Cardiac muscle cell (in vitro differentiated cells and primary cell): ENCODE results near the gene PLXDC1. TPM values are rescaled to one million over a fixed set of nuclear protein-coding genes. Genes with fewer than 3 reads are reported as not detected.

ENCODE experiments used
- DNase-seq, 2 donors: peaks; one replicate each; pipeline versions ENCODE4 v3.0.0 to v3.0.0-alpha.2; 2010 to 2017; ENCODE audit warnings: low read depth in 1 of 2, low spot score in 1 of 2
- H3K27ac ChIP-seq: fragments of 200-600 bp; sonication (generic); 2 replicates; pipeline ENCODE4 v1.5.1; 2016
- H3K27me3 ChIP-seq: fragments of 200-600 bp; sonication (generic); 2 replicates; pipeline ENCODE4 v1.6.0; 2016; ENCODE audit warnings: control low read depth
- H3K36me3 ChIP-seq: fragments of 200-600 bp; sonication (generic); 2 replicates; pipeline ENCODE4 v1.5.1; 2016; ENCODE audit warnings: control low read depth
- H3K4me1 ChIP-seq: fragments of 200-600 bp; sonication (generic); 2 replicates; pipeline ENCODE4 v1.8.1; 2017; ENCODE audit warnings: low read depth, mild to moderate bottlenecking, mixed run types
- H3K4me3 ChIP-seq: fragments of 200-600 bp; sonication (generic); 2 replicates; pipeline ENCODE4 v1.5.1; 2016; ENCODE audit warnings: mild to moderate bottlenecking
- H3K9me3 ChIP-seq: fragments of 200-600 bp; sonication (generic); 2 replicates; pipeline ENCODE4 v1.5.1; 2017; ENCODE audit warnings: low read depth, mild to moderate bottlenecking, control low read depth
- polyA plus RNA-seq: library from polyadenylated mRNA; unstranded; fragments of >200 nt; fragmentation: Nextera tagmentation; extraction: Ambion mirVana; gene quantifications from 2 replicates; pipeline ENCODE4 v1.2.1, GENCODE V29; 2016
- total RNA-seq: library from RNA; depleted of rRNA; stranded (reverse); fragments of >200 nt; gene quantifications from 2 replicates; pipeline ENCODE4 v1.2.3, GENCODE V29; 2016
- TF ChIP-seq, protein P1 (sequence below): IDR thresholded peaks from 2 replicates; pipeline ENCODE4 v1.5.1; 2012; ENCODE audit warnings: low read depth, mild to moderate bottlenecking, low read length

Gene PLXDC1
- total and polyA plus RNA-seq, 2 experiments from 2014 or later = 6.3 to 25.0 TPM

DNA sequence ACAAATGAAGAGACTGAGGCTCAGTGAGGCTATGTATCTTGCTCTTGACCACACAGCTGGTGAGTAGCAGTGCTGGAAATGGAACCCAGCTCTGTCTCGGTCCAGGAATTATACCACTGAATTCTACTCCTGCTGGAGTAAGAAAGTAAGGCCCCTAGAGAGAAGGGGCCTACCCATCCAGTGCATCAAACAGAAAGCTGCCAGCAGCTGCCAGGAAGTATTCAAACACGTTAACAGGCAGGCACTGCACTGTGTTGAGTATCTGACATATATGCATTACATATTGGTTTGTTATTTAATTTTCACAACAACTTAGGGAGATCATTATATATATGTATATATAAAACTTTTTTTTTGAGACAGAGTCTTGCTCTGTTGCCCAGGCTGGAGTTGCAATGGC lies 10.5 kb upstream of the PLXDC1 start:
- Histone ChIP-seq H3K9me3 (no peaks in the 10 kb centered on the region), H3K27me3 (peaks cover 25% of the 10 kb centered on the region), H3K36me3 (no peaks in the 10 kb centered on the region), H3K27ac (no peak overlapping the region), H3K4me3 (no peak overlapping the region), H3K4me1 (no peaks in the 10 kb centered on the region)
- no peak for DNase-seq
- TF ChIP-seq, protein P1, sequence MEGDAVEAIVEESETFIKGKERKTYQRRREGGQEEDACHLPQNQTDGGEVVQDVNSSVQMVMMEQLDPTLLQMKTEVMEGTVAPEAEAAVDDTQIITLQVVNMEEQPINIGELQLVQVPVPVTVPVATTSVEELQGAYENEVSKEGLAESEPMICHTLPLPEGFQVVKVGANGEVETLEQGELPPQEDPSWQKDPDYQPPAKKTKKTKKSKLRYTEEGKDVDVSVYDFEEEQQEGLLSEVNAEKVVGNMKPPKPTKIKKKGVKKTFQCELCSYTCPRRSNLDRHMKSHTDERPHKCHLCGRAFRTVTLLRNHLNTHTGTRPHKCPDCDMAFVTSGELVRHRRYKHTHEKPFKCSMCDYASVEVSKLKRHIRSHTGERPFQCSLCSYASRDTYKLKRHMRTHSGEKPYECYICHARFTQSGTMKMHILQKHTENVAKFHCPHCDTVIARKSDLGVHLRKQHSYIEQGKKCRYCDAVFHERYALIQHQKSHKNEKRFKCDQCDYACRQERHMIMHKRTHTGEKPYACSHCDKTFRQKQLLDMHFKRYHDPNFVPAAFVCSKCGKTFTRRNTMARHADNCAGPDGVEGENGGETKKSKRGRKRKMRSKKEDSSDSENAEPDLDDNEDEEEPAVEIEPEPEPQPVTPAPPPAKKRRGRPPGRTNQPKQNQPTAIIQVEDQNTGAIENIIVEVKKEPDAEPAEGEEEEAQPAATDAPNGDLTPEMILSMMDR = no peak

DNA sequence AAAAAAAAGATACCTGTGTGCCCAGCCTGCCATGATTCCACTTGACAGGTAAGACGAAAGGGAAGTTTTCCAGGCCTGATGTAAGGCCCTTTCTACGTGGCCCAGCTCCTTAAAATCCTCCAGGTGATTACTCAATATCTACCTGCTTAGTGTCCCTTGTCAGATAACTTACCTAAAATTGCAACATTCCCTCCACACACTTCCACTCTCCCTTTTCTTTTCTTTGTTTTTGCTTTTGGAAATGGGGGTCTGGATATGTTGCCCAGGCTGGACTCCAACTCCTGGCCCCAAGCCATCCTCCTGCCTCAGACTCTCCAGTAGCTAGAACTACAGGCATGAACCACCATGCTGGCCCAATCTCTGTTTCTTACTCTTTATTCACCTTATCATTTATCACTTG lies 7.2 kb upstream of the PLXDC1 start:
- Histone ChIP-seq H3K4me1 (no peaks in the 10 kb centered on the region), H3K27ac (no peak overlapping the region), H3K9me3 (no peaks in the 10 kb centered on the region), H3K36me3 (no peaks in the 10 kb centered on the region), H3K27me3 (no peaks in the 10 kb centered on the region), H3K4me3 (no peak overlapping the region)
- TF ChIP-seq, protein P1 = no peak
- no peak for DNase-seq

DNA sequence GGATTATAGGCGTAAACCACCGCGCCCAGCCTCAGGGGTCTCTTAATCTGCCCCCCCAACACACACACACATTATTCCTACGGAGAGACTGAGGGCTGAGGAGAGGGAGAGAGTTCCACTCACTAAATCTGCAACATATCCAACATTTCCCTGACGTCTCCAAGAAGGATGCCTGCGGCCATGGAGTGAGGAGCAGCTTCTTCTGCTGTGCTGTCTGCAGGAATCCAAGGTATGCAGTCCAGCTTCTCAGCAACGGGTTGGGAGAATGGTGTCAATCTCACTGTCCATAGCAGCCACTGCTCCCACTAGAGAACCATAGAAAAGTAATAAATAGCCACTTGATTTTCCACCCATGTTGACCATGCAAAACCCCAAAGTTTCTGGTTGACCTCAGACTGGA lies 5.1 kb upstream of the PLXDC1 start:
- H3K4me3 ChIP-seq = no peak overlapping the region
- peaks cover 9% of the 10 kb centered on the region for H3K4me1 ChIP-seq
- no peaks in the 10 kb centered on the region for H3K36me3 ChIP-seq
- peaks cover 3% of the 10 kb centered on the region for H3K27me3 ChIP-seq
- DNase-seq = no peak
- H3K27ac ChIP-seq = no peak overlapping the region
- TF ChIP-seq, protein P1 = no peak
- H3K9me3 ChIP-seq = no peaks in the 10 kb centered on the region

DNA sequence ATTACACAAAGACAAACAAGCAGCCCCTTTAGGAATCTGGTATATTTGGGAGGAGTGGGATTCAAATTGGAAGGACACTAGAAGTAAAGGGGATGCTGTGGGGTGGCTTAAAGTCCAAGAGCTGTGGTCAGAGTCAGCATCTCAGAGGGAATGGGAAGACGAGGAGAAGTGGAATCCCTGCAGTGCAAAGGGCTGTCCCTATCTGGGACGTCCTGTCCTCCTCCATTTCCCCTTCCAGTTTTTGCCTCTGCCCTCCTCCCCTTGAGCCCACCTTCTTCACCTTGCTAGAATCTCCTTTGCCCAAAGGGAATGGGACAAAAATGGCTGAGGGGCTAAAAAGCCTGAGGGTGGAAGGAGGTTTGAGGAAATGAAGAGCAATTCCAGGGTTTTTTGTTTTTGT lies 4.2 kb upstream of the PLXDC1 start:
- TF ChIP-seq, protein P1 = no peak
- no peak for DNase-seq
- Histone ChIP-seq H3K4me3 (no peak overlapping the region), H3K9me3 (no peaks in the 10 kb centered on the region), H3K27me3 (peaks cover 12% of the 10 kb centered on the region), H3K36me3 (no peaks in the 10 kb centered on the region), H3K4me1 (peaks cover 9% of the 10 kb centered on the region), H3K27ac (no peak overlapping the region)

DNA sequence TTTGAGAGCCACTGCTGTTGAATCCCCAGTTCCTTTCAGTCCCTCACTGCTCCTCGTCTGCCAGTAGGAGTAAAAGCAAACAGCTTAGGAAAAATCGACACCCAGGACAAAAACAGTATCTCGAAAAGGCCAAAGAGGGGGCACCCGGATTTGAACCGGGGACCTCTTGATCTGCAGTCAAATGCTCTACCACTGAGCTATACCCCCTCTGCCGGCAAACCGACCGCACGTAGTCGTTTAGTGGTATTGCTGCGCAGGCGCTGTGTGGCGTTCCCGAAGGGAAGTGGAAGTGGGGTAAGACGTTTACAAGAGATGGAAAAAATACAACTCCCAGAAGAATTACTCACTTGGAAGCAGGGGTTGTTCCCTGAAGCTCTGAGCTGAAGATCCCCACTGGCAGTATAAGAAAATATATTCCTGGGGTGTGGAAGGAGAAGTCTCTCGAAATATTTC lies 2.2 kb upstream of the PLXDC1 start:
- Histone ChIP-seq H3K27me3 (peaks cover 31% of the 10 kb centered on the region), H3K4me1 (peaks cover 9% of the 10 kb centered on the region), H3K27ac (peak overlapping the region; percentile 57), H3K4me3 (peak overlapping the region; percentile 95), H3K9me3 (no peaks in the 10 kb centered on the region), H3K36me3 (no peaks in the 10 kb centered on the region)
- TF ChIP-seq, protein P1 = peak; percentile 17
- DNase-seq = peak; percentile 80 to 89
